HG03460 (cell line): Measurements from ENCODE around the gene RAX2.
"Not testable (repeated sequence)": the region's sequence is repeated elsewhere in the genome, so short reads cannot be mapped to it uniquely, and the experiment has no call there.

ENCODE experiments used
- ATAC-seq: cut with Tn5 transposase; IDR thresholded peaks from one replicate; pipeline ENCODE4 v1.9.1; 2021; ENCODE audit not compliant: unreplicated experiment

Gene RAX2

DNA sequence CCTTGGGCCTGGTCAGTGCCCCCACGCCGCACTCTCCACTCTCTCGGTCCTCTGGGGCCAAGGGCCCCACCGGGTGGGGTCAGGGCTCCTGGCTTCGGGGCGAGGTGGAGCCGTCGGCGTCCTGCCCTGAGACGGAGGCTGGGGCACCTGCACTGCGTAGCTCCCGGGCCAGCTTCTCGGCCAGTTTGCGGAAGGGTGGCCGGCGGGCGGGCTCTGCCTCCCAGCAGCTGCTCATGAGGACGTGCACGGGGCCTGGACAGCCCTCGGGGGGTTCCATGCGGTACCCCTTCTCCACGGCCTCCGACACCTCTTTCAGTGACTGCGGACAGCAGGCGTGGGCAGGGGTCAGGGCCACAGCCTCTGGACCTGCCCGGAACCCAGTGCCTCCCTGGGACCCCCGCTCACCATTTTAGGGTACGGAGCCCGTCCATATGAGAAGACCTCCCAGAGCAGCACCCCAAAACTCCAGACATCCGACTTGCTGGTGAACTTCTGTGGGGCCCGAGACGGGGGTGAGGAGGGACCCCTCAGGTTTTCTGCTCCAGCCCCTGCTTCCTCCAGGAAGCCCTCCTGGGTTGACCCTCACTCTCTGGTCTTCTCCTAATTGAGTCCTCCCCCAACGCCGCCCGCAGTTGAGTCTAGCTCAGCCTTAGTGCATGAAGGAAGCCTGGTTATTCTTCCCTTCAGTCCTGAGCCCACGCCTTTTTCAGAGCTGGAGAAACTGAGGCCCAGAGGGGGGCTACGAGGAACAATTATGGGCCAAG lies 6.3 kb upstream of the RAX2 start:
- no peak for ATAC-seq

DNA sequence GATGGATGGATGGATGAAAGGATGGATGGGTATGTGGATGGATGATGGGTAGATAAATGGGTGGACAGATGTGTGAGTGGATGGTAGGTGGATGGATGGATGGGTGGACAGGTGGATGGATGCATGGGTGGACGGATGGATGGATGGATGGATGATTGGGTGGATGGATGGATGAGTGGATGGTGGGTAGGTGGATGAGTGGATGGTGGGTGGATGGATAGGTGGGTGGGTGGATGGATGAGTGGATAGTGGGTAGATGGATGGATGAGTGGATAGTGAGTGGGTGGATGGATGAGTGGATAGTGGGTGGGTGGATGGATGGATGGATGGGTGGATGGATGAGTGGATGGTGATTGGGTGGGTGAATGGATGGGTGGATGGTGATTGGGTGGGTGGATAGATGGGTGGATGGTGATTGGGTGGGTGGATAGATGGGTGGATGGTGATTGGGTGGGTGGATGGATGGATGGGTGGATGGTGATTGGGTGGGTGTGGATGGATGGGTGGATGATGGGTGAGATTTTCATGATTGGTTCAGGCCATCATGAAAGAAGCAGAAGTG lies 4.5 kb upstream of the RAX2 start:
- ATAC-seq, result no peak

- ATAC-seq, result no peak
Observed at GRCh38 chr19:3775831-3776230, 3.8 kb upstream of the RAX2 start.

DNA sequence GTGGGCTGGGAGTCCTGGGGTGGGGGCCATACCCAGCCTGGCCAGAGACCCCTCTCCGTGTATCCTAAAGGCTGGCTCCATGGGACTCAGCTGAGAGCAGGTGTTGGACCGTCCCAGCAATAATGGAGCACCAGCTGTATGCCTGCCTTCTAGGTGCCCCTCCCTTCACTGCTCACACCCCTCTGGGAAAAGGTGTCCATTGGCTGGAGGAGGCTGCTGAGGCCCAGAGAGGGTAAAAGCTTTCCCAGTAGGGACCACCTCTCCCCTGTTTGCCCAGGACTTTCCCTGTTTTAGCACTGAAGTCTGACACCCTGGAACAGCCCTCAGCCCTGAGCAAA lies 3.3 kb upstream of the RAX2 start:
- ATAC-seq, result no peak

DNA sequence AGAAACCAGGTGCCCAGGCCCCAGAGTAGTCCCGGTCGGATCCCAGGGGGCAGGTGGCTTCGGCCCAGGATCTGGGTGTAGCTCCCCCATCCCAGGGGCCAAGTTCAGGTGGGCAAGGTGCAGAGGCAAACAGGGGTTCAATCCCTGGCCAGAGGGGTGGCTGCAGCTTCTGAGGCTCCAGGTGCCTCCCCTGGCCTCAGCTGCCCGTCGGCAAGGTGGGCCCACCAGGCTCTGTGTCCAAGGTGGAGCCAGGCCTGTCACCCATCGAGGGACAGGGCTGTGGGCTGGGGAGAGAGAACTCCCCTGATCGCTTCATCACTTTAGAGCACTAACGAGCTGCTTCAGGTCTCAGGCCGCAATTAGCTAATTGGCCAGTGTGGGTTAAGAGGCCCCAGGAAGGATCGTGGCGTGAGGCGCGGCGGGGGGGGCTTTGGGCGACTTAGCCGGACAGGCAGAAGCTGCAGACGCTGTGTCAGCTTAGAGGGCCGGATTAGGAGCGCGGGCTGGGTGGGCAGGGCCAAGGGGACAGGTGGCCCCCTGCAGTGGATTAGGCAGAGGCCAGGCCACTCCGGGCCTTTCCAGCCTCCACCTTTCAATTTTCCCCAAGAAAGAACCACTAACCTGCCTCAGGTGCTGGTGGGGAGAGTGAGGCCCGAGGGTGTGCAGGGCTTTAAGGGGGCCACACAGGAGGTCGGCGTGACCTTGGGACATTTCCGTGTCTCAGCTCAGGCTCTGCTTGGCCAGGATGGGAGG lies 2.8 kb upstream of the RAX2 start:
- no peak for ATAC-seq

- ATAC-seq, result no peak
Observed at GRCh38 chr19:3773814-3774515, 1.9 kb upstream of the RAX2 start.

GRCh38 chr19:3771000-3771905 lies 775 bp downstream of the RAX2 start:
- ATAC-seq, result no peak

DNA sequence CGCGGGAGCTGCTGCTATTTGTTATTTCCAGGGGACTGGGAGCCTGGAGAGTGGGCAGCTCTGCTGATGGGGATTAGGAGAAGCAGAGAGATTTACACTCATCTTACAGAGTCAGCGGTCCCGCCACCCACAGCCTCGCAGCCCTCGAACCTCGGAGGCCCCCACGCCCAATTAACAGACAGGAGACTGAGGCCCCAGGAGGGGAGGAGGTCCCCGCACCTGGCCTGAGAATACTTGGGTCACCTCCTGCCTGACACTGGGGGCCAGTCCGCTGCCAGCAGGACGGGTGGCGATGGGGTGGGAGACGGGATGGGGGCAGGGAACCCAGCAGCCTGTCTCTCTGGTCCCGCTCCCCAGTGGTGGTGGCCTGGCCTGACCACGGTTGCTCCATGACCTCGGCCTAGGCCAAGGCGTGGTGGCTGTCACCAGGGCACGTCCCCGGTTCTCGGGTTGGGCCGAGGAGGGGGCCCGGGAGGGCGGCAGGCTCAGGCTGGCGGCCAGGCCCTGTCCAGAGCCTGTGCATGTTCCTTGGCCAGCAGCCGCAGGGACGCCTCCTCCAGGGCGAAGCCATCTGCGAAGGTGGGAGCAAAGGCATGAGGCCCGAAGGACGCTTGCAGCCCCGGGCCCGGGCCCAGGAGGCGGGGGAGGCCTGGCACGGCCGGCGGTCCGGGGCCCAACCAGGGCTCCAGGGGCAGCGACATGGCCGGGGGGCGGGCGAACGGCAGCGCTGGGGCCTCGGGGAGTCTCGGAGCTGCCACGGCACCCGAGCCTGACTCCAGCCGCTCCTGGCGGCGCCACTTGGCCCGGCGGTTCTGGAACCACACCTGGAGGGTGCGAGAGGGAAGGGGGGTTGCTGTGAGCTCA lies 1.7 kb downstream of the RAX2 start:
- ATAC-seq, result no peak

DNA sequence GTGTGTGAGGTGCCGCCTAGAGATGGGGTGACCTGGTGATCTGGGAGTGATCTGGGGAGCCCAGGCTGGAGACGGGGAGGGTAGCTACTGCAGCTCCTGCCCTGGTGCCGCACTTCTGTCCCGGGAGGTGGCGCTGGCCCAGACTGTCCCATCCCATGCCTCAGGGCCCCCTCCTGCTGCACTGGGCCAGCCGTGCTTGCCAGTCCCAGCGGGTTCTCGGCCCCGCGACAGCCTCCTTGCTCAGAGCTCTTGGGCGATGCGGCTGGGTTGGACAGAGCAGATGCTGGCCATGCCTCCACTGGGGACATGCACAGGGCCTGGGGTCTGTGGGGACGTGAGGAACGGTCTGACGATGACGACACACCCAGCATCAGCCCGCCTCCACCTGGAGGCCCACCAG lies 2.5 kb downstream of the RAX2 start:
- no peak for ATAC-seq

DNA sequence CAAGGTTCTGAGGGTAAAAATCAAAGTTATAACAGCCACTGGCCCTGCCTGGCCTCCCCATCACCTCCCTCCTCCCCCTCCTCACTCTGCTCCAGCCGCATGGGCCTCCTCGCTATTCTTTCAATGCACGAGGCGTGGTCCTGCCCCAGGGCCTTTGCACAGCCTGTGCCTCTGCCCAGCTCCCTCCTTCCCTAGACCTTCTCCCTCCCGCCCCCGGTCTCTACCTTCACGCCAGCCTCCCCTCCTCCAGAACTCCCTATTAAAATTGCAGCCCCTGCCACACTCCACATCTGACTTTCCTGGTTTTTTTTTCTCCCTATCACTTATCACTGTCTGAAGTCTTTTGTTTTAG lies 3.3 kb downstream of the RAX2 start:
- no peak for ATAC-seq

GRCh38 chr19:3768015-3768747 lies 3.8 kb downstream of the RAX2 start:
- no peak for ATAC-seq

DNA sequence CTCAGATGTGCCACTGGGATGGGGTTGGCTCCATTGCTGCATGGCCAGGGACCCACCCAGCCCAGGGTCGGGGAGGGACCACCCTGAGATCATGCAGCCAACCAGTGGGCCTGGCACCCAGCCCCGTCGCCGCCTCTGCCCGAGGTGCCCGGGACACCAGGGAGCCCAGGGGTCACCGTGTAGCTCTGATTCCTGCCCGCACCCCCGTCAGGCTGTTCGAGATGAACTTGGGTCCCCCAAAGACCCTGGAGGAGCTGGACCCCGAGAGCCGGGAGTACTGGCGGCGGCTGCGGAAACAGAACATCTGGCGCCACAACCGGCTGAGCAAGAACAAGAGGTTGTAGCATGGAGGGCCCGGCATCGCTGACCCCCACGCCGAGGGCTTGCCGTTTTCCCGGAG lies 5.0 kb downstream of the RAX2 start:
- ATAC-seq, result no peak

- ATAC-seq, result no peak
Observed at GRCh38 chr19:3766520-3766919, 5.5 kb downstream of the RAX2 start.

- not testable (repeated sequence) for ATAC-seq
Observed at GRCh38 chr19:3765757-3766156, 6.3 kb downstream of the RAX2 start.

DNA sequence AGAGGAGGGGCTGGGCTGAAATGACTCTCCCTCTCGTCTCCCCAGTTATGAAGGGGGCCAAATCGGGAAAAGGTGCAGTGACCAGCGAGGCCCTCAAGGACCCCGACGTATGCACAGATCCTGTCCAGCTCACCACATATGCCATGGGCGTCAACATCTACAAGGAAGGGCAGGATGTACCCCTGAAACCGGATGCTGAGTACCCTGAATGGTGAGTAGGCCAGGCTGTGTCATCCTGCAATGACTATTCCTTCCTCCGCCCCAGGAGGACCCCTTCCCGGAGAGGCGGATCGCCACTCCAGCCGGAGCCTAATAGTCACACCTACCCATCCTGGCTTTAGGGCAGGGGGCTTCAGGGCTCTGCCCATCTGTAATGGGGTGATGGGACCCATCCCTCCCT lies 6.9 kb downstream of the RAX2 start:
- ATAC-seq, result no peak

- peak; percentile 60 for ATAC-seq
Observed at GRCh38 chr19:3762501-3763459, 9.2 kb downstream of the RAX2 start, which contains the start of gene MRPL54. Gene MRPL54, plus strand, starts transcription at chr19:3762682. Its CDS starts 19 bp downstream, at chr19:3762701.

GRCh38 chr19:3762130-3762473 lies 9.9 kb downstream of the RAX2 start:
- ATAC-seq, result no peak
